Skin epidermis (tissue), 12 donors: Measurements from ENCODE around the gene ENPP7.
A peak's percentile ranks its signal among the peaks of the same experiment; 100 is the strongest.
"Not testable (repeated sequence)": the region's sequence is repeated elsewhere in the genome, so short reads cannot be mapped to it uniquely, and the experiment has no call there.

Source experiments
- H3K27ac ChIP-seq, 21 experiments: fragments of 200-600 bp; sonication (generic) in 11 of 21; one replicate each; pipeline ENCODE4 v1.5.0; 2020; ENCODE audit warnings: mild to moderate bottlenecking in 3 of 21, inconsistent platforms in 2 of 21, moderate library complexity in 2 of 21
- H3K4me3 ChIP-seq, 7 experiments: fragments of 200-600 bp; sonication (generic) in 2 of 7; one replicate each; pipeline ENCODE4 v1.5.0; 2020; ENCODE audit warnings: inconsistent platforms in 2 of 7, mild to moderate bottlenecking in 2 of 7, moderate library complexity in 1 of 7

ENPP7 gene

GRCh38 chr17:79771276-79771675 is 40.5 kb downstream of the ENPP7 start:
- no peak overlapping the region for H3K4me3 ChIP-seq
- no peak overlapping the region for H3K27ac ChIP-seq

DNA sequence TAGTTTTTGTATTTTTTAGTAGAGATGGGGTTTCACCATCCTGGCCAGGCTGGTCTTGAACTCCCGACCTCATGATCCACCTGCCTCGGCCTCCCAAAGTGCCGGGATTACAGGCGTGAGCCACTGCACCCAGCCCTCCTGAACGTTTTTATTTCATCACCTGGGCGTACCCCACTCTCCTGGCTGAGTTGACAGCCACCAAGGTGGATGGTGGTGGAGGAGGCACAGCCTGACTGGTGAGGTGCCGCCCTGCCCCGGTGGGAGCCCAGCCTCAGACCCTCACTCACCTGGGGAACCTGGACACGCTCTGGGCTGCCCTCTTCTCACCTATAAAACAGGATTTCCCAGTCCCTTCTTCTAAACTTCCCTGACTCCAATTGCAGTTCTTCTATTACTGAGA is 42.0 kb downstream of the ENPP7 start:
- not testable (repeated sequence) for H3K4me3 ChIP-seq, H3K27ac ChIP-seq

DNA sequence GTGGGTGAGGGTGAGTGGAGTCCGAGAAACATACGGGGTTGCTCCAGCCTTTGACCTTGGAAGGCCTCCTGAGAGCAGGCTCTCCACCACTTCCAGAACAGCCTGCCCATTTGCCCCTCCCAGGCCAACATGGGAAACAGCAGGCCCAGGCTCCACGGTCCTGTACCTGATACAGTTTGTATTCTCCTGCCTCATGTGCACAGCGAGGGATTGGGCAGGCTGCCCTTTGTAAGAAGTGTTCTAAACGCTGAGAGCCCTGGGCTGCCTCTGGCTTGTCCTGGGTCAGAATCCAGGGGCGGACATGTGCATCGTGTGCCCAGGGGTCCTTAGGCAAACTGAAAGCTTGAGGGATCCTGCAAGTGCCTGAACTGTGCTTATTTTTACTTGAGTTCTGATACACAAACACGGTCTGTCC is 43.8 kb downstream of the ENPP7 start:
- H3K27ac ChIP-seq, result no peak overlapping the region
- no peak overlapping the region for H3K4me3 ChIP-seq

DNA sequence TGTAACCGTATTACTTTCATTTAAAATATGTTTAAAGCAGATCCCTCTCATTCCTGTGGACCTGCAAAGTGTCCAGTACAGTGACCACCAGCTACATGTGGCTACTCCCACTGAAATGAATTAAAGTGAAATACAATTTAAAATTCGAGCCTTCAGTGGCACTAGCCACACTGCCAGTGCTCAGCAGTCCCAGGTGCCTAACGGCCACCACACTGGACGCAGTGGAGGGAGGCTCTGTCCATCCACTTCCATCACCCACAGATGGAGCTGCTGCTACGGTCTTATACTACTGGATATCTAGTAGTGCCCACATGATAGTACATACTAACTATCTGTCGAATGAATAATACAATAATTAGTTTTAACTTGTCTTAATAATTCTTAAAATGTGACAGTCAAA is 44.9 kb downstream of the ENPP7 start:
- H3K4me3 ChIP-seq, result no peak overlapping the region
- no peak overlapping the region for H3K27ac ChIP-seq

DNA sequence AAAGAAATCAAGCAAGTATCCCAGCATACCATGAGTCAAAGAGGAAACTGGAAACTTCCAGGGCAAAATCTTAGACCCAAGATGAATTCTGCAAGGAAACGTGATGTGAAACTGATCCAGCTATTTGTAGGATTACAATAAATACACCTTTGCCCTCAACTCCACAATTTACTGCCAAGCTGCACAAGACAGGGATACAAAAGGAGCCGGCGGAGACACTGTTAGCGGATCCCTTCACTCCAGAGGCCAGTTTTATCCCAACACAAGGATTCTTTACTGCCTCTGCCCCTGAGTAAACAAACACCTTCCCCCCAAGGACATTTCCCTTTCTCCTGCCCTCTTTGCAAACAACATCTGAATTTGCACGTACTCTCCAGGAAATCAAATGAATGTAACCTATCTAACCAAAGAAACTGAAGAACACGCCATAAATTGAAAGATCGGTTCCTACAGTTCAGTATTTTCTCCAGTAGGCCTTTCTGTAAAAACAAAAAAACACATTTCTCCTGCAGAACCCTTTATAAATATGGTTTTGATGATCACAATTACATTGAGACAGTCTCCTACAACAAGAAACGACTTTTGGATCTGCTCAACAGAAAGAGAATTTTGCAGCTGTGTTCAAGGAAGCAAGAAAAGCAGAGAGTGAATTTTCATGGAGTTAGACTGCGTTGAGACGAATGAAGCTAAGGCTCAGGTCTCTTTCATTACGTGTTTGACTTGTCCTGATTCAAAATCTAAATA is 45.8 kb downstream of the ENPP7 start:
- Histone ChIP-seq H3K4me3 (no peak overlapping the region), H3K27ac (peak overlapping the region in 5 of 21 experiments; percentile 42 to 71 (median 58))

DNA sequence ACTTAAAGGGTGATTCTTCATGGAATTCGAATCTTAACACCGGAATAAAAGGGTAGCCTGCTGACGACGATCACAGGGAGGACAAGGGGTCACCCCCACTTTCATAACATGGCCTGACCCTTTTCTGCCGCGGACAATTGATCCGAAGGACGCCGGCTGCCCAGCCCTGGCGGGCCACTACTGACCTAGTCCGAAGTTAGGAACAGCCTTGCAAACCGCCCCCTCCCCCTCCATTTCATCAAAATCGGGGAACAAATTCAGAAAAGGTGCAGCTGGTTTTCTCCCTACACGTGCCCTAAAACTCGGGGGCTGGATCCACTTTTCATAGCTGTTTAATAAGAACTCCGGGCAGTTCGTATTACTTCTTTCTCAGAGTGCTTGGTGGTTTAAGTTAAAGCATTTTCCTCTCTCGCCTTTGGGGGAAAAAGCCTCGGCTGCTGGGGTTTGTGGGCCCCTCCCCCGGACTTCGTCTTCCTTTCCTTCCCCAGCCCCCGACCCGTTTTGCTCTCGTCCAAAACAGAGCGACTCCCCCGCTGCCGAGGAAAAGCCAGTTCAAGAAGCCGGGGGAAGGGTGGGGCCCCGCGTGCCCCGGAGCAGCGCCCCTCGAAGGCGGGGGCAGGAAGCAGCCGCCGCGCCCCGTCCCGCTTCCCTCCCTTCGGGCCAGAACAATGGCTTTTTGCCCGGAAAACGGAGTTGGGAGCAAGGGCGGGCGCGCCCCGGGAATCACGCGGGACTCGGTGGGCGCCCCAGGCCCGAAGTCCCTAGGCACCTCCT is 46.6 kb downstream of the ENPP7 start:
- Histone ChIP-seq H3K27ac (peak overlapping the region in 14 of 21 experiments; percentile 30 to 71 (median 55)), H3K4me3 (peak overlapping the region; percentile 37 to 75 (median 45))

GRCh38 chr17:79777894-79778503 is 47.3 kb downstream of the ENPP7 start, which contains the start of gene CBX2:
Gene CBX2 (plus strand): TSS chr17:79778148. CDS start chr17:79778236, 88 bp downstream.
- Histone ChIP-seq H3K27ac (peak within 1 kb of the TSS in 17 of 21 experiments; percentile 16 to 71 (median 52)), H3K4me3 (peak within 1 kb of the TSS; percentile 60 to 83 (median 74))

DNA sequence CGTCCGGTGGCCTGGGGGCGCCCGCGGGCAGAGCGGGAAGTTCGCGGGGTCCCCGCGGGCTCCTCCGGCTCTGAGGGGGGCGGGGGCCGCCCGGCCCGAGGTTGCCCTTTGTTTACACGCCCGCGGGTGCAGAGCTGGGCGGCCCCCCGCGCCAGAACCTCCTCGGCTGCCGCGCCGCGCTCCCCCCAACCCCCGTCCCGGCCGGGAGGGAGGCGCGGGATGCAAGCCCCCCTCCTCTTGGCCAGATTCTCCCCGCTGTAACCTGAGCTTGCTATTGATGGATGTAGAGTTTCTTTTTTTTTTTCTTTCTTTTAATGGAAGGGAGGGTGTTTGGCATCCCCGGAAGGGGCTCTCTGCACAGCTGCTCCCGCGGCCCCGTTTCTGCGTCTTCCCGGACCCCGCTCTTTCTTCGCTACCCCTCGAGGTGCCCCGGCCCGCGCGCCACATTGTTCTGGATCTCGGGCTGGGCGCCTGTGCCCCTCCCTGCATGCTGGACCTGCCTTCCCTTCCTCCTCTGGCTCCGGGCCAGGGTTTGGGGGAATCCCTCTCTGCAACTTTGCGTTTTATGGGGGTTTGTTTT is 47.9 kb downstream of the ENPP7 start:
- H3K4me3 ChIP-seq, result peak overlapping the region; percentile 60 to 83 (median 74)
- peak overlapping the region in 11 of 21 experiments; percentile 4 to 71 (median 43) for H3K27ac ChIP-seq

GRCh38 chr17:79779084-79779529 is 48.4 kb downstream of the ENPP7 start:
- H3K27ac ChIP-seq, result peak overlapping the region in 4 of 21 experiments; percentile 4 to 64 (median 38)
- H3K4me3 ChIP-seq, result peak overlapping the region; percentile 60 to 83 (median 74)

GRCh38 chr17:79779661-79780365 is 49.1 kb downstream of the ENPP7 start:
- Histone ChIP-seq H3K27ac (no peak overlapping the region), H3K4me3 (no peak overlapping the region)

DNA sequence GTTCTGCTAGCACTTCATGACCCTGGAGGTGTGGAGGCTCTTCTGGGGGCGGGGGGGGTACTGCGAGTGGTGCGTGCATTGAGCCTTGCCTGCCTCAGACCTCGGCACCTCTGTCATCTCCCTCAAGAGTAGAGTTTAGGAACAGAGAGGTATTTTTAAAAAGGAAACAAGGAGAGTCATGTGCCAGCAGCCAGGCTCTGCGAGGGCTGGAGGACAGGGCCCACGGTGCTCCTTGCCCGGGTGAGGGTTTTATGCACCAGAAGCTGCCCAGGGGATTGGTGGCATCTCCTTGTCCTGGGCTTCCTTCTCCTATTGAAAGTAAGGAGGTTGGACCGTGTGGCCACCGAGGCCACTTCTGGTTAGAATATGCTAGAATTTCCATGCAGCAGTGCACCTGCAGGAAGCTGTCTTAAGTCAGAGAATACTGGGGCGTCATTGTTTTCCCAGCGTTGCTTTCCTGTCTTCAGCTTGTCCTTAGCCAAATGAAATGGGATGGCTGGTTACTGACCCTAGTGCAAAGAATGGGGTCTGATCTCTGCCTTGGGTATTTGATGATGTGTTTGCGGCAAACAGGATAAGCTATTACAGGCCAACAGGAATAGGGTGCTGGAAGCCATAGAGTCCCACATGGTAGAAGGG is 50.4 kb downstream of the ENPP7 start:
- no peak overlapping the region for H3K4me3 ChIP-seq
- no peak overlapping the region for H3K27ac ChIP-seq

- Histone ChIP-seq H3K4me3 (no peak overlapping the region), H3K27ac (no peak overlapping the region)
Measured at GRCh38 chr17:79781736-79782575, 51.2 kb downstream of the ENPP7 start.

GRCh38 chr17:79783891-79784290 is 53.1 kb downstream of the ENPP7 start:
- Histone ChIP-seq H3K27ac (no peak overlapping the region), H3K4me3 (no peak overlapping the region)

GRCh38 chr17:79784353-79785016 is 53.7 kb downstream of the ENPP7 start:
- no peak overlapping the region for H3K27ac ChIP-seq
- H3K4me3 ChIP-seq, result no peak overlapping the region

DNA sequence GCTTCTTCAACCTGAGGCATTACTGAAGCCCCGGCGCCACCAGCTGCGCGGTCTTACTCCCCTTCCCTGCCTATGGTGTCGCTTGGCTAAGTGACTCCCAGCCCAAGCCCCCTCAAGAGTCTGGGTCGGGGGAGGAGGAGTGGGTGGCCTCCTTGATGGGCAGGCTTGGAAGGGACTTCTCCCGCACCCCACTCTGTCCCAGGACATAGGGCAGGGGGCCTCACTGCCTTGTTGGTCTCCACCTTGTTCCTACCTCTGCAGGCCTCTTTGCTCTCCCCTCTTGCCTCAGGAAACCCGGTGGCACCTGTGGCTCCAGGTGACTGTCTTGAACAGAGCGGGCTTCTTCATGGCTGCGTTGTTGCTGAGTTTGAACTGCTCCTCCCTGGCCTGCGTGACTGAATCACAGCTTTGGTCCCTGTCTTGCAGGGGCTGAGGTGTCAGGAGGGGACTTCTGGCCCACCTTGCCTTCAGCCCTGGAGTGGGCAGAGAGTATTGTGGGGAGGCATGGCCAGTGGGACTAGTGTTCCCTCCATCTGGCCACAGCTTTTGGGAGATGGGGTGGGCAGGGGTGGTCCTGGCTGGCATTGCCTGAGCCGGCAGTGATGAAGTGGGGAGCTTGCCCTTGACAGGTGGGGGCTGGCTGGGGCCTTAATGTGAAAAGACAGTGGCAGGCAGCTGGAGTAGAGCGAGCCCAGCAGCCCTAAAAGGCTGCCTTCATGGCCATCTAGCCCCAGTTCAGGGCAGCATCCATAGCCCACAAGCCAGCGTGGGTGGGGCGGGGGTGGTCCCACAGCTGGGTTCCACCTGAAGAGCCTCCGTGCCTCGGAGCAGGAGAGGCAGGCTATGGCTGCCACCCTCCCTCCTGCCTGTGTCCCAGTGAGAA is 54.5 kb downstream of the ENPP7 start:
- no peak overlapping the region for H3K27ac ChIP-seq
- H3K4me3 ChIP-seq, result no peak overlapping the region
